OCI-LY1 (cell line): Measurements from ENCODE around the gene BACH2.

Experiments used
- CTCF ChIP-seq: fragments of 200-600 bp; sonication (generic), shearing (Covaris generic); IDR thresholded peaks from 2 replicates; pipeline ENCODE4 v1.5.1; 2017; ENCODE audit warnings: mild to moderate bottlenecking, antibody characterized with exemption, low read length, moderate library complexity, mixed read lengths
- EZH2 ChIP-seq: fragments of 200-600 bp; sonication (generic), shearing (Covaris generic); IDR thresholded peaks from 2 replicates; pipeline ENCODE4 v1.8.0; 2017; ENCODE audit warnings: borderline replicate concordance, mixed run types, mild to moderate bottlenecking, antibody characterized with exemption, low read length, moderate library complexity, mixed read lengths

DNA sequence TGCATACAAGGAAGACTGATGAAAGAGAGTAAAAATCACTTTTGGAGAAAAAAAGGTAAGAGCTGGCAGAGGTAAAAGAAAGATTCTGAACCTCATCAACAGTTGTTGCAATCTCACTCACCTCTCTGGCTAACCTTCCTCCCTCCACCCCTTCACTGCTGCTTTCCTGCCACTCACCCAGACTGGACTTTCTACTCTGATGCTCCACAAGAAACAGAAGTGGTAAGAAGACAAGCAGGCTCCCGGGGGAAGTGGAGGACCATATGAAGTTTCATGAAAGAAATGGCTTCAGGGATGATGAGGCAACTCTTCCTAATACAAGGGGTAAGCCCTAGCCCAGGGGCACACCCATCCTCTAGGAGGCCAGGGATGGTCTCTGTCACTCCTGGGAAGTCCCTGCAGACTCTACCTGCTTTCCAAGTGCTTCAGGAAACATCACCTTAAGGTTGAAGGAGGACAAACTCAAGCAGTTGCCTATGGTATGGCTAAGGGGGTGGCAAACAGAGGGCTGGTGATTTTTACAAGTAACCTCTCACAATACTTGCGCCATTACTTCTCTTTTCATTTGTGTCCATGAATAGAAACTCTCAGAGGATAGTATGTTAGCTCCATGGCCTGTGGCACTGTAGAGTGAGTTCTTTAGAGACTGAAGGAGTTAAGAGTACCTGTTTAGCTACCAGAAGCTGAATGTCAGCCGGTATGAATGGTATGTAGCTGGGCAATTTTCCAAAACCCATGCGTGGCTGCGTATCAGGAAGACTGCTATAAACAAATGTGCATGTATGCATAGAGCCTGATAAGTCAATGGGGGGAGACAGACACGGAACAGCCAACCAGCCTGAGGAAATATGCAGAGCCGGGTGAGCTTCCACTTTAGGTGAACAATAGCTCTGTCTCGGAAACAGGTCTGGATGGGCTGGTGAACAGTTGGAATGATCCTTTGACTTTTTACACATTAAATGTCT, 112.0 kb downstream of the BACH2 start:
- TF ChIP-seq EZH2 (no peak), CTCF (no peak)
